Measurements from ENCODE around the gene KRTAP10-4. TPM values are rescaled to one million over a fixed set of nuclear protein-coding genes. Genes with fewer than 3 reads are reported as not detected.

The KRTAP10-4 gene
- total RNA-seq, 1 donor from 2014 or later = not detected

DNA sequence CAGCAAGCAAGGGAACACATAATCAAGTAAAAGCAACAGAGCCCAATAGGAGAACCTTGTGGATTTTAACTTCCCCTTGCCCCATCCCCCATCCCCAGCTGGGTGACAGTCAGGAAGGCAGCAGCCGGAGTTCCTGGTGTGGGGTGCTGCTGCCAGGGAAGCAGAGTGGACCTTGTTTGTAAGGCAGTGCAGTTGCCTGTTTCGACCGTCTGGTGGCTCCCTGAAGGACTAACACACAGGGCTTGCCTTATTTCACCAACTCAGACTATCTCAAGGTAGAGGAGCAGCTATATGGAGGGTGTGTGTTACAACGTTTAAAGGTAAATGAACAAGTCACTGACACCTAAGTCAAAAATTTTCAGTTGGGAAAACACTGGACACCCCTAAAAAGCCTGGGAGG lies 45.0 kb downstream of the KRTAP10-4 start:
- Mint-ChIP-seq H3K4me1 (peaks cover 15% of the 10 kb centered on the region), H3K27ac (peak overlapping the region; percentile 47), H3K27me3 (peaks cover 7% of the 10 kb centered on the region), H3K36me3 (ENCODE audit: low read depth) (peaks cover 6% of the 10 kb centered on the region), H3K9me3 (peaks cover 25% of the 10 kb centered on the region), H3K4me3 (no peak overlapping the region)
- intact Hi-C loops (cut with micrococcal nuclease) = no loop called here
- DNase-seq = no peak
- ChIA-PET POLR2A (no interaction called here), CTCF (interaction anchor here (1.4 kb wide), 1 partner anchor 175 kb away, joined by 4 read pairs; no protein-coding TSS in a partner anchor)
- ATAC-seq (ENCODE audit: low read depth) = peak; percentile 10
- no peak for TF ChIP-seq CTCF (IDR thresholded peaks at IDR 0.05)

- CTCF ChIA-PET = interaction anchor here (1.4 kb wide), 1 partner anchor 174 kb away, joined by 4 read pairs; no protein-coding TSS in a partner anchor
- POLR2A ChIA-PET = no interaction called here
- Mint-ChIP-seq H3K27me3 (peaks cover 7% of the 10 kb centered on the region), H3K4me3 (peak overlapping the region; percentile 12), H3K4me1 (peaks cover 15% of the 10 kb centered on the region), H3K36me3 (ENCODE audit: low read depth) (peaks cover 6% of the 10 kb centered on the region), H3K27ac (peak overlapping the region; percentile 47), H3K9me3 (peaks cover 29% of the 10 kb centered on the region)
- intact Hi-C loops (cut with micrococcal nuclease) = no loop called here
- no peak for DNase-seq
- peak; percentile 68 for ATAC-seq (ENCODE audit: low read depth)
- no peak for TF ChIP-seq CTCF (IDR thresholded peaks at IDR 0.05)
Measured at GRCh38 chr21:44618909-44619308, 45.4 kb downstream of the KRTAP10-4 start.

GRCh38 chr21:44619886-44620285 lies 46.4 kb downstream of the KRTAP10-4 start:
- DNase-seq (no peak), ATAC-seq (ENCODE audit: low read depth) (no peak)
- Mint-ChIP-seq H3K36me3 (ENCODE audit: low read depth) (peaks cover 6% of the 10 kb centered on the region), H3K27ac (no peak overlapping the region), H3K4me1 (peaks cover 15% of the 10 kb centered on the region), H3K9me3 (peaks cover 38% of the 10 kb centered on the region), H3K4me3 (no peak overlapping the region), H3K27me3 (peaks cover 3% of the 10 kb centered on the region)
- POLR2A ChIA-PET = no interaction called here
- CTCF ChIA-PET = no interaction called here
- TF ChIP-seq CTCF (IDR thresholded peaks at IDR 0.05) = no peak
- intact Hi-C loops (cut with micrococcal nuclease) = no loop called here

- H3K4me1 Mint-ChIP-seq = peaks cover 8% of the 10 kb centered on the region
- no peak overlapping the region for H3K27ac Mint-ChIP-seq
- POLR2A ChIA-PET = no interaction called here
- ATAC-seq (ENCODE audit: low read depth) (no peak), DNase-seq (no peak)
- H3K4me3 Mint-ChIP-seq = no peak overlapping the region
- TF ChIP-seq CTCF (IDR thresholded peaks at IDR 0.05) = no peak
- intact Hi-C loops (cut with micrococcal nuclease) = no loop called here
- H3K27me3 Mint-ChIP-seq = peaks cover 8% of the 10 kb centered on the region
- peaks cover 41% of the 10 kb centered on the region for H3K9me3 Mint-ChIP-seq
- peaks cover 6% of the 10 kb centered on the region for H3K36me3 Mint-ChIP-seq (ENCODE audit: low read depth)
- CTCF ChIA-PET = no interaction called here
Measured at GRCh38 chr21:44623575-44623974, 50.0 kb downstream of the KRTAP10-4 start.

Other genes starting within 250 kb of the KRTAP10-4 start
- 50.6 and 62.3 TPM in 2 replicates for gene CFAP410, start 234.3 kb upstream of the KRTAP10-4 start, total RNA-seq
- gene TRPM2, start 220.1 kb upstream of the KRTAP10-4 start, total RNA-seq = 2.4 and 3.9 TPM in 2 replicates
- gene LRRC3, start 118.2 kb upstream of the KRTAP10-4 start, total RNA-seq = 0.91 and 1.00 TPM in 2 replicates
- not detected in 2 replicates for gene KRTAP10-1, start 33.5 kb upstream of the KRTAP10-4 start, total RNA-seq
- gene KRTAP10-2, start 22.2 kb upstream of the KRTAP10-4 start, total RNA-seq = not detected in 2 replicates
- gene KRTAP10-3, start 14.9 kb upstream of the KRTAP10-4 start, total RNA-seq = not detected in 2 replicates
- gene KRTAP10-5, start 6.9 kb downstream of the KRTAP10-4 start, total RNA-seq = not detected in 2 replicates
- not detected in 2 replicates for gene KRTAP10-6, start 18.8 kb downstream of the KRTAP10-4 start, total RNA-seq
- gene KRTAP10-7, start 26.9 kb downstream of the KRTAP10-4 start, total RNA-seq = not detected in 2 replicates
- not detected in 2 replicates for gene KRTAP10-8, start 38.4 kb downstream of the KRTAP10-4 start, total RNA-seq
- gene KRTAP10-9, start 53.4 kb downstream of the KRTAP10-4 start, total RNA-seq = not detected in 2 replicates
- gene KRTAP10-10, start 63.6 kb downstream of the KRTAP10-4 start, total RNA-seq = not detected in 2 replicates
- gene KRTAP10-11, start 72.7 kb downstream of the KRTAP10-4 start, total RNA-seq = not detected in 2 replicates
- gene KRTAP12-4, start 80.9 kb downstream of the KRTAP10-4 start, total RNA-seq = not detected in 2 replicates
- not detected in 2 replicates for gene KRTAP12-3, start 84.2 kb downstream of the KRTAP10-4 start, total RNA-seq
- gene KRTAP12-2, start 93.2 kb downstream of the KRTAP10-4 start, total RNA-seq = not detected in 2 replicates
- not detected in 2 replicates for gene KRTAP12-1, start 108.4 kb downstream of the KRTAP10-4 start, total RNA-seq
- gene KRTAP10-12, start 123.4 kb downstream of the KRTAP10-4 start, total RNA-seq = not detected in 2 replicates
- not detected in 2 replicates for gene TSPEAR, start 137.8 kb downstream of the KRTAP10-4 start, total RNA-seq
- gene UBE2G2, start 228.1 kb downstream of the KRTAP10-4 start, total RNA-seq = 102 and 108 TPM in 2 replicates
- 63.2 and 66.0 TPM in 2 replicates for gene SUMO3, start 244.3 kb downstream of the KRTAP10-4 start, total RNA-seq

All from activated B cell treated with CpG ODN at 0.5 μM for 24 hours (primary cell).